Measurements from ENCODE around the gene ASCC3. TPM values are rescaled to one million over a fixed set of nuclear protein-coding genes. Genes with fewer than 3 reads are reported as not detected.

Gene ASCC3
- total and polyA plus RNA-seq, 2 donors (not counting 3 experiments of a cell fraction or from before 2014, with no cell fraction given), result 15.7 to 57.2 TPM

DNA sequence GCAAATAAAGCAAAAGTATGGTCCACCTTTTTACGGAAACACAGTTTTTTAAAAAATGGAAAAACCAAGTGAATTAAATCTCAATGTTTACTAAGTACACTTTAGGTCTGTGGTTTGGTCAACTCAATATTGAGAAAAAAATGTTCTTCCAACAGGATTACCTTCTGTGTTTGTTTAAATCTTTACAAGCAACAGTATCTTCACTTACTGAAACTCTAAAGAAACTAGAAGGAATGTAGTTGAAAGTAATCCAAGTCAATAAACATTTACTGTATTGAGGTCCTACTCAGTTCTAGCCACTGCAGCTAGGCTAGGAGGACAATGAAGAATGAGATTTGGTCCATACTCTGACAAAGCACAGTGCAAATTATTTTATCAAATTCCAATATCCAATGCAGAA, 80.1 kb downstream of the ASCC3 start:
- BruUV-seq (replicated peaks), result no TSS peak
- H2AFZ ChIP-seq (ENCODE audit: low read depth, low read length), result no peak overlapping the region
- no peaks in the 10 kb centered on the region for H3K9me3 ChIP-seq (replicated peaks; ENCODE audit: control insufficient read depth, insufficient read depth, low read length)
- no peak overlapping the region for H3K4me3 ChIP-seq (replicated peaks in 1 of 3; ENCODE audit: insufficient read depth in 1 of 3, low read depth in 1 of 3, low read length in 3 of 3)
- no peaks in the 10 kb centered on the region for H3K27me3 ChIP-seq (ENCODE audit: control insufficient read depth in 2 of 2, insufficient read depth in 2 of 2, low read length in 2 of 2)
- ChIA-PET CTCF (no interaction called here), POLR2A (no interaction called here)
- H3K36me3 ChIP-seq (ENCODE audit: control insufficient read depth in 2 of 2, extremely low read depth in 1 of 2, insufficient read depth in 2 of 2, low read length in 2 of 2), result no peaks in the 10 kb centered on the region
- no peak overlapping the region for H3K9ac ChIP-seq (replicated peaks; ENCODE audit: extremely low read depth, insufficient read depth, low read length)
- no peak for FAIRE-seq
- dilution Hi-C loops (cut with MboI; ENCODE audit: extremely low pct_ligation_motif_present, low sequenced_read_pairs), result no loop called here
- TF ChIP-seq EZH2 (IDR thresholded peaks at IDR 0.05; ENCODE audit: borderline replicate concordance, low read depth, low read length, severe bottlenecking) (no peak), MYC (IDR thresholded peaks at IDR 0.05; ENCODE audit: low read depth, low read length) (no peak), POLR2A (IDR thresholded peaks at IDR 0.05; ENCODE audit: low read depth, low read length) (no peak), CTCF (IDR thresholded peaks at IDR 0.05; ENCODE audit: extremely low read depth in 1 of 2, insufficient read depth in 1 of 2, low read depth in 1 of 2, low read length in 2 of 2) (no peak), JUN (IDR thresholded peaks at IDR 0.05; ENCODE audit: borderline replicate concordance, insufficient read depth, insufficient read length, low read depth) (no peak), FOS (IDR thresholded peaks at IDR 0.05; ENCODE audit: borderline replicate concordance, insufficient read depth, low read length) (no peak), POLR2AphosphoS5 (IDR thresholded peaks at IDR 0.05; ENCODE audit: insufficient read depth, low read depth, low read length) (no peak), GATA2 (IDR thresholded peaks at IDR 0.05; ENCODE audit: insufficient read depth, insufficient read length, low read depth, low read length) (no peak)
- TF ChIP-seq, protein P1, sequence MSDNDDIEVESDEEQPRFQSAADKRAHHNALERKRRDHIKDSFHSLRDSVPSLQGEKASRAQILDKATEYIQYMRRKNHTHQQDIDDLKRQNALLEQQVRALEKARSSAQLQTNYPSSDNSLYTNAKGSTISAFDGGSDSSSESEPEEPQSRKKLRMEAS (IDR thresholded peaks at IDR 0.05; ENCODE audit: insufficient read depth, insufficient read length), result no peak
- peaks cover 2% of the 10 kb centered on the region for H4K20me1 ChIP-seq (replicated peaks; ENCODE audit: control insufficient read depth, extremely low read depth, insufficient read depth, low read length)
- H3K79me2 ChIP-seq (ENCODE audit: control insufficient read depth, insufficient read depth, low read length), result peaks cover 13% of the 10 kb centered on the region
- no peak overlapping the region for H3K27ac ChIP-seq (ENCODE audit: insufficient read depth, low read depth, low read length)
- DNase-seq (ENCODE audit: low read depth, low spot score), result no peak
- intact Hi-C loops (cut with micrococcal nuclease), result no loop called here
- H3K4me1 ChIP-seq (ENCODE audit: control insufficient read depth, extremely low read depth, insufficient read depth, low read length), result no peaks in the 10 kb centered on the region
- no peaks in the 10 kb centered on the region for H3K9me1 ChIP-seq (replicated peaks; ENCODE audit: control insufficient read depth, extremely low read depth, insufficient read depth, low read length)
- H3K4me2 ChIP-seq (ENCODE audit: insufficient read depth, low read length), result no peak overlapping the region
